Activated CD8-positive, alpha-beta T cell treated with anti-CD3 and anti-CD28 coated beads for 36 hours (primary cell): ENCODE results near the gene FAT1. TPM values are rescaled to one million over a fixed set of nuclear protein-coding genes. Genes with fewer than 3 reads are reported as not detected.

Experiments used
- ATAC-seq: fragments of 200-7000 bp; cut with Tn5 transposase; one replicate; pipeline ENCODE4 v1.10.0; 2021; ENCODE audit warnings: mild to moderate bottlenecking, moderate library complexity
- CTCF ChIA-PET: fragments of 350-600 bp; sonication (Branson Sonifier 250); formaldehyde crosslinking; loops from one replicate; lab custom pipeline; 2021; ENCODE audit warnings: antibody characterized with exemption; lab: Charles Lee
- POLR2A ChIA-PET: fragments of 350-600 bp; sonication (Branson Sonifier 250); formaldehyde crosslinking; loops from one replicate; lab custom pipeline; 2021; ENCODE audit warnings: antibody characterized with exemption; lab: Charles Lee
- DNase-seq: peaks from one replicate; pipeline ENCODE4 v3.0.0-alpha.2; 2020
- H3K27ac Mint-ChIP-seq: one replicate; pipeline ENCODE4 v1.8.0; 2021; ENCODE audit warnings: mild to moderate bottlenecking, mixed read lengths
- H3K27me3 Mint-ChIP-seq: one replicate; pipeline ENCODE4 v1.8.0; 2021; ENCODE audit warnings: mixed read lengths
- H3K36me3 Mint-ChIP-seq: one replicate; pipeline ENCODE4 v1.8.0; 2021; ENCODE audit warnings: low read depth, mixed read lengths
- H3K4me1 Mint-ChIP-seq: one replicate; pipeline ENCODE4 v1.8.0; 2021; ENCODE audit warnings: low read depth, mixed read lengths
- H3K4me3 Mint-ChIP-seq: one replicate; pipeline ENCODE4 v1.8.0; 2021; ENCODE audit warnings: mild to moderate bottlenecking, moderate library complexity, mixed read lengths
- H3K9me3 Mint-ChIP-seq: one replicate; pipeline ENCODE4 v1.8.0; 2021; ENCODE audit warnings: mixed read lengths
- CTCF ChIP-seq: fragments of 200-600 bp; IDR thresholded peaks from one replicate; pipeline ENCODE4 v1.8.0; 2022; ENCODE audit warnings: antibody characterized with exemption, mild to moderate bottlenecking
- intact Hi-C: fragments of 100-400 bp; cut with micrococcal nuclease; formaldehyde crosslinking; loops from one replicate; pipeline ENCODE4 v1.10.0; 2022
- total RNA-seq, 2 experiments: library from RNA; stranded (reverse); gene quantifications; one replicate each; pipeline ENCODE4 v1.2.3, GENCODE V29; 2021

FAT1 gene
- total RNA-seq, 2 experiments from 2014 or later: not detected

DNA sequence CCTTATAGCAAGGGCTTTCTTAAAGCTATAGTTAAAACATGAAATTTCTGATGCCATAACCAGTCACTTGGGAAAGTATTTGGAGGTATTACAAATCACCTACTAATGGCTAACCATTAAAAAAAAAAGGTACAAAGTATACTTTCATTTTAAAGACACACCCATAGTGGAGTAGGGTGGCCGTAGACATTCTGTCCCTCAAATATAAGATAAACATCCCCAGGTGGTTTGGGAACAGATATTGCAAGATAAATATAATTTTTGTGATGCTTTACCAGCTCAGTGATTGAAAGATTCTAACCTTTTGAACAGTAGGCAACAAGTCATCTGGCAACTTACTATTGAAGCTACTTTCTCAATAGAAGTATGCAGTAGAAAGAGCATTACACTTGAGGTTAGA is 6.2 kb upstream of the FAT1 start:
- Mint-ChIP-seq H3K4me1 (peaks cover 8% of the 10 kb centered on the region), H3K27me3 (peaks cover 38% of the 10 kb centered on the region), H3K27ac (no peak overlapping the region), H3K4me3 (no peak overlapping the region), H3K9me3 (no peaks in the 10 kb centered on the region), H3K36me3 (no peaks in the 10 kb centered on the region)
- ChIA-PET POLR2A (interaction anchor here (0.5 kb wide), 1 partner anchor 27 kb away, joined by 3 read pairs; no protein-coding TSS in a partner anchor), CTCF (no interaction called here)
- no peak for ATAC-seq
- no peak for DNase-seq
- intact Hi-C loops: no loop called here
- TF ChIP-seq CTCF: no peak

- ATAC-seq (no peak), DNase-seq (no peak)
- H3K27ac Mint-ChIP-seq: no peak overlapping the region
- intact Hi-C loops: no loop called here
- no peaks in the 10 kb centered on the region for H3K9me3 Mint-ChIP-seq
- H3K4me1 Mint-ChIP-seq: peaks cover 10% of the 10 kb centered on the region
- H3K27me3 Mint-ChIP-seq: peaks cover 43% of the 10 kb centered on the region
- CTCF ChIA-PET: no interaction called here
- no peak overlapping the region for H3K4me3 Mint-ChIP-seq
- TF ChIP-seq CTCF: no peak
- POLR2A ChIA-PET: no interaction called here
- no peaks in the 10 kb centered on the region for H3K36me3 Mint-ChIP-seq
Measured at GRCh38 chr4:186728631-186729271, 5.1 kb upstream of the FAT1 start.

GRCh38 chr4:186727977-186728519 is 4.4 kb upstream of the FAT1 start:
- H3K36me3 Mint-ChIP-seq: no peaks in the 10 kb centered on the region
- intact Hi-C loops: no loop called here
- CTCF ChIA-PET: no interaction called here
- no peak overlapping the region for H3K4me3 Mint-ChIP-seq
- DNase-seq (no peak), ATAC-seq (no peak)
- H3K4me1 Mint-ChIP-seq: peaks cover 10% of the 10 kb centered on the region
- POLR2A ChIA-PET: no interaction called here
- H3K27ac Mint-ChIP-seq: no peak overlapping the region
- TF ChIP-seq CTCF: no peak
- no peaks in the 10 kb centered on the region for H3K9me3 Mint-ChIP-seq
- peaks cover 43% of the 10 kb centered on the region for H3K27me3 Mint-ChIP-seq

DNA sequence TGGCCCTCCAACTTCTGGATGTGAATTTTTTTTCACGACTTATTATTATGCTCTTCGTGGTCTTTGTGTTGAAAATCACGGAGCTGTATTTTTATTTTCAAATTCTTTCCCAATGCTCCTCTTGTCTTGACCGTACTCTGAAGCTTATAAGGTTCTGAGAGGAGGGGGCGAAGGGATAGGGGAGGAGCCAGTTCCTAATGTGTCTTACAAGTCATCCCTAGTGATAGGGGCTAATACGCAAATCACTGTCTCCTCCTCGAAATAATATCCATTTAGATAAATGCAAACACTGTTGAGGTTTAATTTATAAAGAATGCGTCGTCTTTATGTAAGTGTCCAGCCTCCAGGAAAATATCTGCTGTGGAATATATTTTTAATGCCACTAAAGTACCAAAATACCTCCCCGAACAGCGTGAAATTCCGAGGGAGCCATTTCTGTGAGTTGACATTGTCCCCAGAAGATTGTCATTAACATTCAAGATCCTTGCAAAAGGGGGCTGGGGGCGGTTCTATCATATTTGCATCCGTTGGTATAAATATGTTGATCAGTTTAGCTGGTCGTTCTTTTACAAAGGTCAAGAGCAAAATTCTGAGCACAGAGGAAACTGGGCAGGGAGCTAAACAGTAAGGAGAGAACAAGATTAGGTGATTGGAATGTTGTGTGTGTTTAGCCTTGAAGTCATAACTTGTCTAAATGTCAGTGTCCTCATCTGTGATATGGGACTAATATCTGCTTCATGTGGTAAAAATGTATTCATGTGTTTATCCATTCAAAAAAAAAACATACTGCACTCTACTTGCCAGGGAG is 3.7 kb upstream of the FAT1 start:
- POLR2A ChIA-PET: no interaction called here
- ATAC-seq: no peak

More for the DNA sequence above, 3.7 kb upstream of the FAT1 start:
- Mint-ChIP-seq H3K4me3 (no peak overlapping the region), H3K27me3 (peaks cover 50% of the 10 kb centered on the region), H3K36me3 (no peaks in the 10 kb centered on the region), H3K4me1 (peaks cover 14% of the 10 kb centered on the region), H3K9me3 (no peaks in the 10 kb centered on the region), H3K27ac (no peak overlapping the region)
- TF ChIP-seq CTCF: no peak
- intact Hi-C loops: no loop called here
- CTCF ChIA-PET: no interaction called here
- no peak for DNase-seq
